Astrocyte (in vitro differentiated cells and primary cell): ENCODE measurements around the gene LAG3. TPM values are rescaled to one million over a fixed set of nuclear protein-coding genes. Genes with fewer than 3 reads are reported as not detected.

ENCODE experiments used
- DNase-seq: peaks from one replicate; pipeline ENCODE4 v3.0.0-alpha.2; 2010; ENCODE audit warnings: low read depth
- FAIRE-seq: peaks from 2 replicates; lab custom pipeline; 2011; peaks lifted over from hg19 to GRCh38; lab: Jason Lieb, UNC
- H2AFZ ChIP-seq: 2 replicates; pipeline ENCODE4 v1.6.0; 2012; ENCODE audit warnings: low read depth, low read length, inconsistent platforms
- H3K27ac ChIP-seq: 2 replicates; pipeline ENCODE4 v1.5.1; 2011; ENCODE audit warnings: low read depth, low read length, inconsistent platforms
- H3K27me3 ChIP-seq: 2 replicates; pipeline ENCODE4 v1.6.0; 2011; ENCODE audit warnings: low read length, inconsistent platforms; ENCODE audit not compliant: insufficient read depth
- H3K36me3 ChIP-seq: 2 replicates; pipeline ENCODE4 v1.5.1; 2011; ENCODE audit warnings: low read length, inconsistent platforms; ENCODE audit not compliant: insufficient read depth
- H3K4me1 ChIP-seq: 2 replicates; pipeline ENCODE4 v1.5.1; 2011; ENCODE audit warnings: low read length, inconsistent platforms; ENCODE audit not compliant: insufficient read depth
- H3K4me2 ChIP-seq: 2 replicates; pipeline ENCODE4 v1.6.0; 2012; ENCODE audit warnings: low read length, inconsistent platforms
- H3K4me3 ChIP-seq: 2 replicates; pipeline ENCODE4 v1.5.1; 2011; ENCODE audit warnings: low read depth, mild to moderate bottlenecking, low read length, inconsistent platforms; ENCODE audit not compliant: insufficient read depth
- H3K79me2 ChIP-seq: 2 replicates; pipeline ENCODE4 v1.6.0; 2012; ENCODE audit warnings: mild to moderate bottlenecking, low read length, inconsistent platforms; ENCODE audit not compliant: insufficient read depth
- H3K9ac ChIP-seq: 2 replicates; pipeline ENCODE4 v1.6.0; 2012; ENCODE audit warnings: mild to moderate bottlenecking, low read length, inconsistent platforms
- H3K9me3 ChIP-seq: 2 replicates; pipeline ENCODE4 v1.5.1; 2012; ENCODE audit warnings: low read depth, mild to moderate bottlenecking, low read length, inconsistent platforms; ENCODE audit not compliant: insufficient read depth
- H4K20me1 ChIP-seq: 2 replicates; pipeline ENCODE4 v1.6.0; 2012; ENCODE audit warnings: low read length, inconsistent platforms; ENCODE audit not compliant: insufficient read depth
- H3K27ac Mint-ChIP-seq: one replicate; pipeline ENCODE4 v1.8.0; 2021; ENCODE audit warnings: mild to moderate bottlenecking, mixed read lengths; ENCODE audit not compliant: unreplicated experiment
- H3K27me3 Mint-ChIP-seq: one replicate; pipeline ENCODE4 v1.8.0; 2021; ENCODE audit warnings: low read depth, mixed read lengths; ENCODE audit not compliant: unreplicated experiment
- H3K36me3 Mint-ChIP-seq: one replicate; pipeline ENCODE4 v1.8.0; 2021; ENCODE audit warnings: low read depth, mixed read lengths; ENCODE audit not compliant: unreplicated experiment
- H3K4me1 Mint-ChIP-seq: one replicate; pipeline ENCODE4 v1.8.0; 2021; ENCODE audit warnings: low read depth, mixed read lengths; ENCODE audit not compliant: unreplicated experiment
- H3K4me3 Mint-ChIP-seq: one replicate; pipeline ENCODE4 v1.8.0; 2021; ENCODE audit warnings: mild to moderate bottlenecking, moderate library complexity, mixed read lengths; ENCODE audit not compliant: unreplicated experiment
- H3K9me3 Mint-ChIP-seq: one replicate; pipeline ENCODE4 v1.8.0; 2021; ENCODE audit warnings: mild to moderate bottlenecking, mixed read lengths; ENCODE audit not compliant: unreplicated experiment
- CTCF ChIP-seq: IDR thresholded peaks from 2 replicates; pipeline ENCODE4 v1.5.1; 2011; ENCODE audit warnings: low read depth, mild to moderate bottlenecking, inconsistent platforms, low read length, moderate library complexity; ENCODE audit not compliant: insufficient read depth
- EZH2 ChIP-seq: IDR thresholded peaks from 2 replicates; pipeline ENCODE4 v1.6.1; 2012; ENCODE audit warnings: mild to moderate bottlenecking, low read length, inconsistent platforms; ENCODE audit not compliant: insufficient read depth
- total RNA-seq: library from RNA; stranded (reverse); gene quantifications from 2 replicates; pipeline ENCODE4 v1.2.1, GENCODE V29; 2021

LAG3 gene
- total RNA-seq, 1 donor from 2014 or later, result 2.0 TPM

- H3K27me3 ChIP-seq, result peaks cover 6% of the 10 kb centered on the region
- Mint-ChIP-seq H3K4me1 (peaks cover 11% of the 10 kb centered on the region), H3K27ac (peak overlapping the region; percentile 23), H3K36me3 (no peaks in the 10 kb centered on the region), H3K4me3 (no peak overlapping the region), H3K27me3 (peaks cover 49% of the 10 kb centered on the region), H3K9me3 (no peaks in the 10 kb centered on the region)
- peaks cover 9% of the 10 kb centered on the region for H3K4me1 ChIP-seq
- H3K79me2 ChIP-seq, result no peaks in the 10 kb centered on the region
- DNase-seq (no peak), FAIRE-seq (no peak)
- TF ChIP-seq CTCF (no peak), EZH2 (no peak)
- no peaks in the 10 kb centered on the region for H3K36me3 ChIP-seq
- H3K27ac ChIP-seq, result no peak overlapping the region
- H3K9me3 ChIP-seq, result no peaks in the 10 kb centered on the region
- peak overlapping the region; percentile 85 for H2AFZ ChIP-seq
- no peaks in the 10 kb centered on the region for H4K20me1 ChIP-seq
- no peak overlapping the region for H3K9ac ChIP-seq
- H3K4me2 ChIP-seq, result peak overlapping the region; percentile 60
- H3K4me3 ChIP-seq, result no peak overlapping the region
Observed at GRCh38 chr12:6791931-6792520, 19.7 kb downstream of the LAG3 start.

- Histone ChIP-seq H2AFZ (peak overlapping the region; percentile 85), H3K9me3 (no peaks in the 10 kb centered on the region), H3K27me3 (peaks cover 6% of the 10 kb centered on the region), H3K4me1 (peaks cover 9% of the 10 kb centered on the region), H3K4me2 (peak overlapping the region; percentile 60), H3K27ac (no peak overlapping the region), H3K36me3 (no peaks in the 10 kb centered on the region), H3K79me2 (no peaks in the 10 kb centered on the region), H3K9ac (peak overlapping the region; percentile 14), H3K4me3 (no peak overlapping the region), H4K20me1 (no peaks in the 10 kb centered on the region)
- Mint-ChIP-seq H3K27ac (peak overlapping the region; percentile 23), H3K4me3 (peak overlapping the region; percentile 63), H3K36me3 (no peaks in the 10 kb centered on the region), H3K4me1 (peaks cover 11% of the 10 kb centered on the region), H3K9me3 (no peaks in the 10 kb centered on the region), H3K27me3 (peaks cover 53% of the 10 kb centered on the region)
- FAIRE-seq, result no peak
- TF ChIP-seq CTCF (no peak), EZH2 (no peak)
- no peak for DNase-seq
Observed at GRCh38 chr12:6792522-6793201, 20.3 kb downstream of the LAG3 start.

- Histone ChIP-seq H3K4me3 (no peak overlapping the region), H4K20me1 (no peaks in the 10 kb centered on the region), H3K27me3 (peaks cover 6% of the 10 kb centered on the region), H2AFZ (no peak overlapping the region), H3K4me2 (no peak overlapping the region), H3K36me3 (no peaks in the 10 kb centered on the region), H3K9me3 (no peaks in the 10 kb centered on the region), H3K79me2 (no peaks in the 10 kb centered on the region), H3K9ac (no peak overlapping the region), H3K27ac (no peak overlapping the region), H3K4me1 (peaks cover 9% of the 10 kb centered on the region)
- H3K4me1 Mint-ChIP-seq, result peaks cover 11% of the 10 kb centered on the region
- DNase-seq (no peak), FAIRE-seq (no peak)
- H3K4me3 Mint-ChIP-seq, result no peak overlapping the region
- H3K27me3 Mint-ChIP-seq, result peaks cover 55% of the 10 kb centered on the region
- no peak overlapping the region for H3K27ac Mint-ChIP-seq
- TF ChIP-seq CTCF (no peak), EZH2 (no peak)
- H3K36me3 Mint-ChIP-seq, result peaks cover 3% of the 10 kb centered on the region
- H3K9me3 Mint-ChIP-seq, result no peaks in the 10 kb centered on the region
Observed at GRCh38 chr12:6795088-6795487, 22.8 kb downstream of the LAG3 start.
